Transverse colon (tissue), 4 donors: Measurements from ENCODE around the gene EPHA8.

Source experiments
- EP300 ChIP-seq: sonication (generic); formaldehyde crosslinking; IDR thresholded peaks from one replicate; pipeline ENCODE4 v1.6.1; 2017; ENCODE audit warnings: antibody characterized with exemption, low read depth
- POLR2A ChIP-seq: fragments of 450-650 bp; IDR thresholded peaks from one replicate; pipeline ENCODE4 v1.6.1; 2016; ENCODE audit warnings: antibody characterized with exemption, mild to moderate bottlenecking, moderate library complexity
- POLR2AphosphoS5 ChIP-seq, 3 donors: sonication (generic); formaldehyde crosslinking; IDR thresholded peaks; one replicate each; pipeline ENCODE4 v1.6.1; 2016; ENCODE audit warnings: antibody characterized with exemption in 3 of 3
- TF ChIP-seq, protein P1 (sequence below), 5 experiments: fragments of 200-600 bp in 3 of 5; fragments of 450-650 bp in 2 of 5; sonication (generic) in 3 of 5; IDR thresholded peaks; 1 replicate in 2 of 5; 2 replicates in 3 of 5; pipeline ENCODE4 v1.5.1; 2016 to 2017; ENCODE audit warnings: antibody characterized with exemption in 5 of 5, inconsistent platforms in 3 of 5, mild to moderate bottlenecking in 2 of 5, moderate library complexity in 1 of 5

- TF ChIP-seq, protein P1, sequence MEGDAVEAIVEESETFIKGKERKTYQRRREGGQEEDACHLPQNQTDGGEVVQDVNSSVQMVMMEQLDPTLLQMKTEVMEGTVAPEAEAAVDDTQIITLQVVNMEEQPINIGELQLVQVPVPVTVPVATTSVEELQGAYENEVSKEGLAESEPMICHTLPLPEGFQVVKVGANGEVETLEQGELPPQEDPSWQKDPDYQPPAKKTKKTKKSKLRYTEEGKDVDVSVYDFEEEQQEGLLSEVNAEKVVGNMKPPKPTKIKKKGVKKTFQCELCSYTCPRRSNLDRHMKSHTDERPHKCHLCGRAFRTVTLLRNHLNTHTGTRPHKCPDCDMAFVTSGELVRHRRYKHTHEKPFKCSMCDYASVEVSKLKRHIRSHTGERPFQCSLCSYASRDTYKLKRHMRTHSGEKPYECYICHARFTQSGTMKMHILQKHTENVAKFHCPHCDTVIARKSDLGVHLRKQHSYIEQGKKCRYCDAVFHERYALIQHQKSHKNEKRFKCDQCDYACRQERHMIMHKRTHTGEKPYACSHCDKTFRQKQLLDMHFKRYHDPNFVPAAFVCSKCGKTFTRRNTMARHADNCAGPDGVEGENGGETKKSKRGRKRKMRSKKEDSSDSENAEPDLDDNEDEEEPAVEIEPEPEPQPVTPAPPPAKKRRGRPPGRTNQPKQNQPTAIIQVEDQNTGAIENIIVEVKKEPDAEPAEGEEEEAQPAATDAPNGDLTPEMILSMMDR (IDR thresholded peaks at IDR 0.05): no peak
- TF ChIP-seq POLR2AphosphoS5 (IDR thresholded peaks at IDR 0.05) (no peak), POLR2A (no peak), EP300 (no peak)
These were observed 31.1 kb downstream of the EPHA8 start for GRCh38 chr1:22594396-22594795.
